ENCODE results near the gene SMIM44. TPM values are rescaled to one million over a fixed set of nuclear protein-coding genes. Genes with fewer than 3 reads are reported as not detected.
"Not testable (repeated sequence)": the region's sequence is repeated elsewhere in the genome, so short reads cannot be mapped to it uniquely, and the experiment has no call there.

SMIM44 gene
- 2.1 TPM in 1 of 2 replicates, not detected in the other for total RNA-seq

- no peak for DNase-seq (ENCODE audit: low read depth)
Observed at GRCh38 chr19:3483226-3483628, at the start of gene SMIM44. Gene SMIM44, minus strand, starts transcription at chr19:3483441. Its CDS starts 38 bp downstream, at chr19:3483403.

GRCh38 chr19:3533033-3533432 lies 49.8 kb upstream of the SMIM44 start:
- no peak for DNase-seq (ENCODE audit: low read depth)

DNA sequence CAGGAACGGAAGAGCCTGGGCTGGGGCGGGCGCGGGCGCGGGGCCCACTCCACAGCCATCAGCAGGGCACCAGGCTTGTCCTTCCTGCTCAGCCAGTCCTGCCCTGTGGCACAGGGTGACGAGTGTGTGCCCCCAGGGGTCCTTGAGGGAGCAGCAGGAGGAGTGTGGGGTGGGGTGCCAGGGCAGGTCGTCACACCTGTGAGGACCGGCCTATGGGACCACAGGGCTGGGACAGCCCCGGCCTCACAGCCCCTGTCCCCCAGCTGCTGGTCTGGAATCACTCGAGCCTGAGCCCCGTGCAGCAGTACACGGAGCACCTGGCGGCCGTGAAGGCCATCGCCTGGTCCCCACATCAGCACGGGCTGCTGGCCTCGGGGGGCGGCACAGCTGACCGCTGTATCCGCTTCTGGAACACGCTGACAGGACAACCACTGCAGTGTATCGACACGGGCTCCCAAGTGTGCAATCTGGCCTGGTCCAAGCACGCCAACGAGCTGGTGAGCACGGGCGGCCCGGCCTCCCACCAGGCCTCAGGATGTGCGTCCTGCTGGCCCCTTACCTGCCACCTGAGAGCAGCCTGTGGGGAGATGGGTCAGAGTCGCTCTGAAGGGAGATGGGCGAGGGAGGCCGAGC lies 49.0 kb upstream of the SMIM44 start:
- DNase-seq (ENCODE audit: low read depth) = no peak

- no peak for DNase-seq (ENCODE audit: low read depth)
Observed at GRCh38 chr19:3531716-3532115, 48.5 kb upstream of the SMIM44 start.

DNA sequence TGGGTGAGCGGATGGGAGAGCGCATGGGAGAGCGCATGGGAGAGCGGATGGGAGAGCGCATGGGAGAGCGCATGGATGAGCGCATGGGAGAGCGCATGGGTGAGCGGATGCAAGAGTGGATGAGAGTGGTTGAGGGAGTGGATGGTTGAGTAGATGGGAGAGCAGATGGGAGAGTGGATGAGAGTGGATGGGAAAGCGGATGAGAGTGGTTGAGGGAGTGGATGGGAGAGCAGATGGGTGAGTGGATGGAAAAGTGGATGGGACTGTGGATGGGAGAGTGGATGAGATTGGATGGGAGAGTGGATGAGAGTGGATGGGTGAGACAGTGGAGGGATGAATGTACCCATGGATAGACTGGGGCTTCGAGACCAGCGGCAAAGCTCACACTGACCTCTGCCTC lies 47.1 kb upstream of the SMIM44 start:
- no peak for DNase-seq (ENCODE audit: low read depth)

- DNase-seq (ENCODE audit: low read depth) = not testable (repeated sequence)
Observed at GRCh38 chr19:3529299-3529698, 46.1 kb upstream of the SMIM44 start.

DNA sequence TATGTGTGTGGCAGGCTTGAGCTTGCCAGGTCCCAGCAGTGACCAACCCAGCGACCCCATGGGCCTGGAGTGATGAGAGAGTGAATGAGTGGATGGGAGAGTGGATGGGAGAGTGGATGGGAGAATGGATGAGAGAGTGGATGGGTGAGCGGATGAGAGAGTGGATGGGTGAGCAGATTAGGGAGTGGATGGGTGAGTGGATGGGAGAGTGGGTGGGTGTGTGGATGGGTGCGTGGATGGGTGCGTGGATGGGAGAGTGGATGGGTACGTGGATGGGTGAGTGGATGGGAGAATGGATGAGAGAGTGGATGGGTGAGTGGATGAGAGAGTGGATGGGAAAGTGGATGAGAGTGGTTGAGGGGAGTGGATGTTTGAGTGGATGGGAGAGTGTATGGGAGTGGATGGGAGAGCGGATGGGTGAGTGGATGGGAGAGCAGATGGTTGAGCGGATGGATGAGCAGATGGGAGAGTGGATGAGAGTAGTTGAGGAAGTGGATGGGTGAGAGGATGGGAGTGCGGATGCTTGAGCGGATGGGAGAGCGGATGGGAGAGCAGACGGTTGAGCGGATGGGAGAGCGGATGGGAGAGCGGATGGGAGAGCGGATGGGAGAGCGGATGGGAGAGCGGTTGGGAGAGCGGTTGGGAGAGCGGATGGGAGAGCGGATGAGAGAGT lies 45.4 kb upstream of the SMIM44 start:
- DNase-seq (ENCODE audit: low read depth) = no peak

DNA sequence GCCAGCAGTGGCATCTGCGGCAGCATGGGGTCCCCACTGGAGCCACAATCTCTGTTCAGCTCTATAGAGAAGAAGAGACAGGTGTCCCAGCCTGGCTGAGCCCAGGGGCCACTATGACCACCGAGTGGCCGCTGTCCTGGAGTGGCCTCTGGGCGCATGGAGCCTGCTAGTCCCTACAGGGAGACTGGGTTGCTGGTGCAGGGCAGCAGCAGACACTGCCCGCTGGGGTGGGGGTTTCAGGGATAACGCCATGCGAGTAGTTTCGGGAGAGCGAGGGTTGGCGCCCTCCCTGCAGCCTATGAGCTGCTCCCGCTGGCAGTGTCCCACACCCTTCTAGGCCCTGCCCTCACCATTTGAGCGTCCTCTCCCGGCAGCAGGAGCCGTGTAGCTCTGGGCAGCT lies 44.8 kb upstream of the SMIM44 start:
- DNase-seq (ENCODE audit: low read depth) = no peak

DNA sequence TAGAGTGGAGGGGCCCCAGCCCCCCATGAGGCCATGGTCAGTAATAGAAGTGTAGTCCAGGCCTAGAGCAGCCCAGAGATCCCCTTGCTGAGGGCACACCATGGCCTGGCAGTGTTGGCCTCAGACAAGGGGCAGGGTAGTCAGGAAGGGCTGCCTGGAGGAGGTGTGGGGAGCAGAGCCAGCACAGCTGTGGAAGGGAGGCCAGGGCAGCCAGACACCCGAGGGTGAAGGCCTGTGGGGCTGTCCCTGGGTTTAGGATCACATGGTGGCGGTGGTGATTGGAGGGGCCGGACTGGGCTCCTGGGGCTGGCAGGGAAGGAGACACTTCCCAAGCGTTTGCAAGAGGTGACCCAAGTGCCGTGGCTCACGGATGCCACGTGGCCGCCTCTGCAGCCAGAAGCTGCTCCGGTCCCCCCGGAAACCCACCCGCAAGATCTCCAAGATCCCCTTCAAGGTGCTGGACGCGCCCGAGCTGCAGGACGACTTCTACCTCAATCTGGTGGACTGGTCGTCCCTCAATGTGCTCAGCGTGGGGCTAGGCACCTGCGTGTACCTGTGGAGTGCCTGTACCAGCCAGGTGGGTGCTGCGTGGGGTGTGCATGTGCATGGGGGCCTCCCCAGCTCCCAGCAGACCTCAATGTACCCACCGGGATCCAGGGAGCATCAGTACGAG lies 44.1 kb upstream of the SMIM44 start:
- DNase-seq (ENCODE audit: low read depth) = no peak

DNA sequence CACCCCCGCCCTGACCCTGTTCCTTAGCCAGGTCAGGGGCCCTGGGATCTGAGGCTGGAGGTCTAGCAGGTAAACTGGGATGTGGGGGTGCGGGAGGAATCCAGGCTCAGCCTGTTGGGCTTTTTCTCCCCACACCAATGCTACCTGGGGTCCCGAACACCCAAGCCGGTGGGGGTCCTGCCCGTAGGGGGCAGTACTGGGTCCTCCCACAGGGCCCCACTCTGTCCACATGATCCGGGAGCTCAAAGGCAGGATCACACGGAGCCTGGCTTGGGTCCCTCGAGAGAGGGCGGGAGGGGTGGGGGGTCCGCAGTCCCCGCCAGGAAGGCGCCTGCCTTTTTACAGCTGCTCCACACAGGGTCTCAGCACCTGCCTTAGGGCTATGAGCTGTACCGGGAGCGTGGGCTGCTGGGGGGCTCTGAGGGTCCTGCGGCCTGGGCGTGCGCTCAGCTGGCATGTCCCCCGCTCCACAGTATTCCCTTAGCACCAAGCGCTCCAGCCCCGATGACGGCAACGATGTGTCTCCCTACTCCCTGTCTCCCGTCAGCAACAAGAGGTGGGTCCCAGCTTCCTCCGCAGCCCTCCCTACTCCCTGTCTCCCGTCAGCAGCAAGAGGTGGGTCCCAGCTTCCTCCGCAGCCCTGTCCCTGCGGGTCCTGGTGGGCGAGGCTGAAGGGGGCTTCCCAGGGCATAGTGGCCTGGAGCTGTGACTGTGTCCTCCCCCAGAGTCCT lies 43.4 kb upstream of the SMIM44 start:
- no peak for DNase-seq (ENCODE audit: low read depth)

DNA sequence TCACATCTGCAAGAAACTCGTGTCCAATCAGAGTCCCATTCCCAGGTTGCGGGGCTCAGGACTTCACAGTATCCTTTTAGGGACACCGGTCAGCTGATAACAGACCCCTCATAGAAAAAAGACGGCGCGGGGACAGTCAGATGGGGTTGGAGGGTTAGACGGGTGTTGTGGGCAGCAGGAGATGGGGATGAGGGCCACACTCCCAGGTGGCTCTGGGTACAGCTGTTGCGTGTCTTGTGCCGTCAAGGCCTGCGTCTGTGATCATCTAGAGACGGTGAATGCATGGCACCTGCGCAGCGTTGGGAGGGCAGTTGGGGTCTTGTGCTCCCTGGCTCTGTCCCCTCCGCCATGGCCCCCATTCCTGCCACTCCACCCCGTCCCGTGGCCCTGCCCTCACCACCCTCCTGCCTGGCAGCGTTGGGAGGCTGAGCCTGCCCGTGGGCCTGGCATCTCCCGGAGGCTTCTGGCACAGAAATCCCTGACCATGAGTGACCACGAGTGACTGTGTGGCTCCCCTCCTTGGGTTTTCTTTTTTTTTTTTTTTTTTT lies 41.7 kb upstream of the SMIM44 start:
- DNase-seq (ENCODE audit: low read depth) = no peak

DNA sequence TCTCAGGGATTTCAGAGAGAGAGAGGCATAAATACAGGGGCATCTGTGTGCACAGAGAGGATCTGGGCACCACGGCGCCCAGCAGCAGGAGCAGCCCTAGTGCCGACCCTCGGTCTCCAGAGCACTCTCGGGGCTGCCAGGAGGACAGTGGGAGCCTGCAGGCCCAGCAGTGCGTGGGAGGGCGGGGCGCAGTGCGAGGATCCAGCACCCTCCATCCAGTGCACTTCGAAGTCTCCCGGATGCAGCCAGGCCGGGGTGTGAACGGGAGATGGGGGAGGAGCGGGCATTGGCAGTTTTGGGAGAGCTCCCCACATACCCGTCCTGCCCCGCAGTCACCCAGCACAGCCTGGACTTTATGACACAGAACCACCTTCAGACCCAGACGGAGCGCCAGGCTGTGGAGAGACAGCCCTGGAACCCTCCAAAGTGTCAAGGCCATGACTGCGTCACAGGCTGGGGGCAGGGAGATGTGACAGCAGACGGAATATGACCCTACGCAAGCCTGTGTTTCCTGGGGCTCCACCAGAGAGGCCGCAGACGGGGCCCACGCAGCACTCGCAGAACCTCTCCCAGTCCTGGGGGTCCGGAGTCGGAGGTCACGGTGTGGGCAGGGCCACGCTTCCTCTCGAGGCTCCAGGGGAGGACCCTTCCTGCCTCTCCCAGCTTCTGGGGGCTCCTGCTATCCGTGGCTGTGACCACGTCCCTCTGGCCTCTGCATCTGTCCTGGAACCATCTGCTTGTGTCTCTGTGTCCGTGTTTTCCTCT lies 41.0 kb upstream of the SMIM44 start:
- no peak for DNase-seq (ENCODE audit: low read depth)

DNA sequence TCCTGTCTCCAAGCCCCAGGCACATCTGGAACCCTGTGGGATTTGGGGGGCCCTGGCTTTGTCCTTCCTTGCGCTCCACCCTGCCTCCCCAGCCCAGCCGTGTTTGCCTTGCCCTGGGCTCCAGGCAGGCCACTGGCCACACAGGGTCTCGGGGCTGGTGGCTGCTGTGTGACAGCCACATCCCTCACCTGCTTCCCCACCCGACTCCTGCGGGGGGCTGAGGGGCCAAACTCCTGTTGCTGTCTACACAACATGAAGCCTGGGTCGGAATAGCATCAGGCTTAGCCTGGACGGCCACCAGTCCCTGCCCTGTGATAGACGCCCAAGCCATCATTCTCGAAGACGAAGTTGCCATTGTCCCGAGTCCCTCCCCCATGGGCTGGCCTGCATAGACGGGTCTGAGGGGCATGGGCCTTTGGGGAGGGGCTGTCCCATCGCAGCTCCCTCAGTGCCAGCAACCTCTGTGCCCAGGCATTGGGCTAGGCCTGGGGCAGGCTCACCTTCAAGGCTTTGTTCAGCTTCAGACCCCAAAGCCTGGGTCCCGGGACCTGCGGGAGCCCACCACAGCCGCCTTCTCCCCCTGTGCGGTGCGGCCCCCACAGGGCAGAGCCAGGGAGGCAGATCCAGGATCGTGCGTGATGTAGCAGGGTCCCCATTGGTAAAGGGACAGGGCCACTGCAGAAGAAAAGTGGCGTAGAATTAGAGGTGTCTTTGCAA lies 40.3 kb upstream of the SMIM44 start:
- no peak for DNase-seq (ENCODE audit: low read depth)

DNA sequence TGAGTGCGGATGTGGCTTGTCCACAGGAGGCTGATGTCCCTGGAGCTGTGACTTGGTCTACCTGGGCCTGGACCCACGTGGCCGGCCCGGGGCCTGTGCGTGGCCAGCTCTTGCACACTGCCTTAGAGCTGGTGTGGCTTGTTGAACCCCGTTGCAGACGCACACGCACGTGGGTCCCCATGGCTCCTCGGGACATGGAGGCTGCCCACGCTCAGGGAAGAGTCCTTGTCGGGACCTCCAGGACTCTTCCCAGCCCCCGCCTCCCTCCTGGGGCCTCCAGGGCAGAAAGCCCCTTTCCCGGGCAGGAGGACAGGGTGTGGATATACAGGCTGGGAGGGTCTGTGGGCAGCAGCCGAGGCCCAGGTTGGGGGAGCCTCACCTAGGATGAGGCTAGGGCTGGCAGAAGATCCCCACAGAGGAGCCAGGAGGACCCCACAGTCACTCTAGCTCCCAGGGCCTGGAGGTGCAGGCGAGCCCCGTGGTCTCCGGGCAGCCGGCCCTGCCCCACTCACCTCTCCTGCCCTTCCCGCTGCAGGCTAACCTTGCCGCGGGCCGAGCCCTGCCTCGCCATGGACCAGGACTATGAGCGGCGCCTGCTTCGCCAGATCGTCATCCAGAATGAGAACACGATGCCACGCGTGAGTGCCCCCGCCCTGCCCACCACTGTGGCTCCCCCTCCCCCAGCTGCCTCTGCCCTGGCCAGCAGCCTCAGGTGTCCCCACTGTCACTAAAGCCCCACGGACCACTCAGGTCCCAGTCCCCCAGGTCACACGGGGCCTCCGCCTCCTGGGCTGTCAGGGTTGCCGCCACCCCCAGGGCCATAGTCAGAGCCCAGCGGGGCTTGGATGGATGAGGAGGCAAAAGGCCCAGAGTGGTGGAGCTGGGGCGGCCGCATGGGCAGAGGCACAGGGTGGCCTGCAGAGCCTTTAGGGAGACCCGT lies 39.5 kb upstream of the SMIM44 start:
- DNase-seq (ENCODE audit: low read depth) = no peak

GRCh38 chr19:3521104-3521445 lies 37.8 kb upstream of the SMIM44 start:
- DNase-seq (ENCODE audit: low read depth) = no peak

- no peak for DNase-seq (ENCODE audit: low read depth)
Observed at GRCh38 chr19:3520166-3521103, 37.2 kb upstream of the SMIM44 start.

DNA sequence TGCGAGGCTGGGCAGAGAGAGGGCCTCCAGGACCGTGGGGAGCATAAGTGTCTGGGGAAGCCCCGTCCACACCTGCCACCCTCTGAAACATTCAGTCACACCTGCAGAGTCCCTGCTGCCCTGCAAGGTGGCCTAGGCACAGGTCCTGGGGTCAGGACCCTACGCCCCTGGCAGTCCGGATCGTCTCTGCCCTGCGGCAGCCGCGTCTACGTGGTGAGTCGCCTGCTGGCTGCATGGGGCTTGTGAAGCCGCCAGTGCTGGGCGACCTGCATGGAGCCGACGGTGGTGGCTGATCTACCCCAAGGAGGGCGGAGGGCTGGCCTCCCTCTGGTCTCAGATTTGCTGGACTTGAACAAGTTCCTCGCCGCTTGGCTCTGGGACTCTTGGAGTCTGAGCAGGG lies 35.9 kb upstream of the SMIM44 start:
- no peak for DNase-seq (ENCODE audit: low read depth)

DNA sequence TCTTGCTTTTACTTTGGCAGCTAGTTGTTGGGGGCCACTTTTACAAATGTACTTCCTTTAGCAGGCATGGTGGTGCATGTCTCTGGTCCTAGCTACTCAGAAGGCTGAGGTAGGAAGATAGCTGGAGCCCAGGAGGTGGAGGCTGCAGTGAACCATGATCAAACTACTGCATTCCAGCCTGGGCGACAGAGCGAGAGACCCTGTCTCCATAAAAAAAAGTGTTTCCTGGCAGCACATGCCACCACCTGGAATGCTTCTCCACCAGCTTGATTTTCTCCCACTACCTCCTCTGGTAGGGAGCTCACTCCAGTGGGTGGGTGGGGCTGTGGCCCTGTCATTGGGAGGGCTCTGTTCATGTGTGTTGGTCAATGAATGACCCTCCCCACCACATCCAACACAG lies 35.4 kb upstream of the SMIM44 start:
- DNase-seq (ENCODE audit: low read depth) = peak; percentile 23

DNA sequence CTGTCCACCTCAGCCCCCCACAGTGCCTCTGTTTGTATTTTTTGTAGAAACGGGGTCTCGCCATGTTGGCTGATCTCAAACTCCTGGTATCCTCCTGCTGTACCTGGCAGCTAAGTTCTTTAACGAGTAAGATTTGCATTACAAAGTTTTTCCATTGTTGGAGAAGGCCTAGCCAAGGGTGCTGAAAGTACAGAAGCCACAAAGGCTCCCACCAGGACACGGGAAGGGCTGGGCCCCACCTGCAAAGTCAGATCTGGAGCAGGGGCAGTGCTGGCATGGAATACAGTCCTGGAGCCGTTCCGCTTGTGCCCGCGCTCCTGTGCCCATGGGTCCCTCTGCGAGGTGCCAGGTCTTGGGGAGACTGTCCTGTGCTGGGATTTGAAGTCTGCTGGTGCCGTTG lies 35.0 kb upstream of the SMIM44 start:
- no peak for DNase-seq (ENCODE audit: low read depth)

Measured in renal cortical epithelial cell (primary cell).